Central memory CD8-positive, alpha-beta T cell (primary cell): ENCODE measurements around the gene PAIP2.

Experiments used
- ATAC-seq: fragments of 150-1000 bp; cut with Tn5 transposase; replicated peaks from 2 replicates; pipeline ENCODE4 v1.10.0; 2022; ENCODE audit warnings: mild to moderate bottlenecking, moderate FRiP score, moderate number of reproducible peaks; ENCODE audit not compliant: poor library complexity, severe bottlenecking; ENCODE audit errors: extremely low read depth
- DNase-seq, 2 donors: peaks; one replicate each; pipeline ENCODE4 v3.0.0; 2021; ENCODE audit warnings: low spot score in 2 of 2
- H3K27ac Mint-ChIP-seq: one replicate; pipeline ENCODE4 v1.8.0; 2022; ENCODE audit warnings: low read depth, mild to moderate bottlenecking, moderate library complexity, mixed read lengths
- H3K27me3 Mint-ChIP-seq: one replicate; pipeline ENCODE4 v1.8.0; 2022; ENCODE audit warnings: mixed read lengths
- H3K36me3 Mint-ChIP-seq: one replicate; pipeline ENCODE4 v1.8.0; 2022; ENCODE audit warnings: mild to moderate bottlenecking, moderate library complexity, mixed read lengths; ENCODE audit not compliant: insufficient read depth
- H3K4me1 Mint-ChIP-seq: one replicate; pipeline ENCODE4 v1.8.0; 2022; ENCODE audit warnings: mixed read lengths
- H3K4me3 Mint-ChIP-seq: one replicate; pipeline ENCODE4 v1.8.0; 2022; ENCODE audit warnings: mild to moderate bottlenecking, moderate library complexity, mixed read lengths
- H3K9me3 Mint-ChIP-seq: one replicate; pipeline ENCODE4 v1.8.0; 2022; ENCODE audit warnings: mixed read lengths

The PAIP2 gene

GRCh38 chr5:139341689-139342422 lies at the start of gene PAIP2:
Gene PAIP2, plus strand, starts transcription at chr5:139341854. Its CDS starts 21,931 bp downstream, at chr5:139363785.
- no peaks in the 10 kb centered on the region for H3K27me3 Mint-ChIP-seq
- H3K9me3 Mint-ChIP-seq, result no peaks in the 10 kb centered on the region
- ATAC-seq (peak; percentile 86), DNase-seq (peak; percentile 96 to 97)
- peak within 1 kb of the TSS; percentile 95 for H3K4me3 Mint-ChIP-seq
- H3K27ac Mint-ChIP-seq, result peak within 1 kb of the TSS; percentile 98
- H3K36me3 Mint-ChIP-seq, result peaks cover 37% of the 10 kb centered on the region
- peaks cover 56% of the 10 kb centered on the region for H3K4me1 Mint-ChIP-seq

GRCh38 chr5:139293202-139293506 lies 48.5 kb upstream of the PAIP2 start:
- Mint-ChIP-seq H3K4me1 (peaks cover 33% of the 10 kb centered on the region), H3K36me3 (peaks cover 34% of the 10 kb centered on the region), H3K27ac (peak overlapping the region; percentile 96), H3K9me3 (no peaks in the 10 kb centered on the region), H3K27me3 (no peaks in the 10 kb centered on the region), H3K4me3 (peak overlapping the region; percentile 97)
- ATAC-seq (peak; percentile 1), DNase-seq (no peak)

GRCh38 chr5:139293507-139294373 lies 47.9 kb upstream of the PAIP2 start, which contains the start of gene MATR3:
Gene MATR3, plus strand, starts transcription at chr5:139293740. Its CDS starts 13,676 bp downstream, at chr5:139307416.
- H3K27ac Mint-ChIP-seq, result peak within 1 kb of the TSS; percentile 96
- no peaks in the 10 kb centered on the region for H3K9me3 Mint-ChIP-seq
- ATAC-seq (peak; percentile 82), DNase-seq (peak; percentile 84 to 87)
- H3K36me3 Mint-ChIP-seq, result peaks cover 37% of the 10 kb centered on the region
- peaks cover 38% of the 10 kb centered on the region for H3K4me1 Mint-ChIP-seq
- no peaks in the 10 kb centered on the region for H3K27me3 Mint-ChIP-seq
- peak within 1 kb of the TSS; percentile 97 for H3K4me3 Mint-ChIP-seq

GRCh38 chr5:139294374-139295165 lies 47.1 kb upstream of the PAIP2 start:
- H3K36me3 Mint-ChIP-seq, result peaks cover 40% of the 10 kb centered on the region
- no peaks in the 10 kb centered on the region for H3K9me3 Mint-ChIP-seq
- H3K27me3 Mint-ChIP-seq, result no peaks in the 10 kb centered on the region
- peak overlapping the region; percentile 96 for H3K27ac Mint-ChIP-seq
- peak; percentile 33 for ATAC-seq
- H3K4me1 Mint-ChIP-seq, result peaks cover 47% of the 10 kb centered on the region
- peak overlapping the region; percentile 97 for H3K4me3 Mint-ChIP-seq
- peak; percentile 40 to 43 for DNase-seq

- Mint-ChIP-seq H3K27ac (peak overlapping the region; percentile 96), H3K36me3 (peaks cover 40% of the 10 kb centered on the region)
These were observed 46.2 kb upstream of the PAIP2 start for GRCh38 chr5:139295346-139296057.

GRCh38 chr5:139296198-139296597 lies 45.5 kb upstream of the PAIP2 start:
- H3K4me3 Mint-ChIP-seq, result peak overlapping the region; percentile 97
- no peak for ATAC-seq
- H3K4me1 Mint-ChIP-seq, result peaks cover 55% of the 10 kb centered on the region
- H3K27me3 Mint-ChIP-seq, result no peaks in the 10 kb centered on the region
- no peaks in the 10 kb centered on the region for H3K9me3 Mint-ChIP-seq
- no peak for DNase-seq
- H3K36me3 Mint-ChIP-seq, result peaks cover 45% of the 10 kb centered on the region
- H3K27ac Mint-ChIP-seq, result peak overlapping the region; percentile 96

More at GRCh38 chr5:139295346-139296057, 46.2 kb upstream of the PAIP2 start:
- Mint-ChIP-seq H3K9me3 (no peaks in the 10 kb centered on the region), H3K27me3 (no peaks in the 10 kb centered on the region), H3K4me1 (peaks cover 50% of the 10 kb centered on the region), H3K4me3 (peak overlapping the region; percentile 97)
- DNase-seq (no peak), ATAC-seq (no peak)

GRCh38 chr5:139296862-139297326 lies 44.8 kb upstream of the PAIP2 start:
- Mint-ChIP-seq H3K9me3 (no peaks in the 10 kb centered on the region), H3K27ac (peak overlapping the region; percentile 66), H3K4me3 (peak overlapping the region; percentile 97), H3K4me1 (peaks cover 62% of the 10 kb centered on the region), H3K27me3 (no peaks in the 10 kb centered on the region), H3K36me3 (peaks cover 47% of the 10 kb centered on the region)
- DNase-seq (no peak), ATAC-seq (no peak)

GRCh38 chr5:139297439-139298133 lies 44.1 kb upstream of the PAIP2 start:
- Mint-ChIP-seq H3K27me3 (no peaks in the 10 kb centered on the region), H3K4me3 (peak overlapping the region; percentile 36), H3K36me3 (peaks cover 48% of the 10 kb centered on the region), H3K27ac (peak overlapping the region; percentile 66), H3K4me1 (peaks cover 65% of the 10 kb centered on the region), H3K9me3 (no peaks in the 10 kb centered on the region)
- DNase-seq (no peak), ATAC-seq (no peak)

- peak overlapping the region; percentile 66 for H3K27ac Mint-ChIP-seq
- H3K4me3 Mint-ChIP-seq, result peak overlapping the region; percentile 36
- no peaks in the 10 kb centered on the region for H3K9me3 Mint-ChIP-seq
- H3K4me1 Mint-ChIP-seq, result peaks cover 68% of the 10 kb centered on the region
- peaks cover 44% of the 10 kb centered on the region for H3K36me3 Mint-ChIP-seq
- no peaks in the 10 kb centered on the region for H3K27me3 Mint-ChIP-seq
- ATAC-seq, result no peak
- no peak for DNase-seq
These were observed 43.4 kb upstream of the PAIP2 start for GRCh38 chr5:139298242-139298641.

GRCh38 chr5:139299486-139299885 lies 42.2 kb upstream of the PAIP2 start:
- peak overlapping the region; percentile 36 for H3K4me3 Mint-ChIP-seq
- H3K36me3 Mint-ChIP-seq, result peaks cover 34% of the 10 kb centered on the region
- H3K27ac Mint-ChIP-seq, result peak overlapping the region; percentile 66
- no peaks in the 10 kb centered on the region for H3K9me3 Mint-ChIP-seq
- no peaks in the 10 kb centered on the region for H3K27me3 Mint-ChIP-seq
- ATAC-seq (peak; percentile 56), DNase-seq (no peak)
- H3K4me1 Mint-ChIP-seq, result peaks cover 80% of the 10 kb centered on the region

- peaks cover 83% of the 10 kb centered on the region for H3K4me1 Mint-ChIP-seq
- no peaks in the 10 kb centered on the region for H3K27me3 Mint-ChIP-seq
- peak overlapping the region; percentile 32 for H3K27ac Mint-ChIP-seq
- ATAC-seq (no peak), DNase-seq (no peak)
- no peaks in the 10 kb centered on the region for H3K9me3 Mint-ChIP-seq
- H3K4me3 Mint-ChIP-seq, result peak overlapping the region; percentile 51
- H3K36me3 Mint-ChIP-seq, result peaks cover 20% of the 10 kb centered on the region
These were observed 39.7 kb upstream of the PAIP2 start for GRCh38 chr5:139301808-139302499.
